ENCODE results near the gene CACTIN. TPM values are rescaled to one million over a fixed set of nuclear protein-coding genes. Genes with fewer than 3 reads are reported as not detected.

Gene CACTIN
- total RNA-seq, 2 experiments from 2014 or later: 25.8 to 25.9 TPM

GRCh38 chr19:3599776-3600187 is 26.8 kb downstream of the CACTIN start:
- Histone ChIP-seq H3K4me3 (ENCODE audit: low read length) (no peak overlapping the region), H3K27me3 (ENCODE audit: control insufficient read depth in 1 of 2, insufficient read depth in 2 of 2, low read length in 2 of 2) (peaks cover 0 to 3% of the 10 kb centered on the region in 2 experiments), H3K36me3 (ENCODE audit: insufficient read depth, low read length) (no peaks in the 10 kb centered on the region), H3K4me1 (ENCODE audit: insufficient read depth, low read length) (peaks cover 8% of the 10 kb centered on the region), H3K9me3 (ENCODE audit: control insufficient read depth in 1 of 2, insufficient read depth in 1 of 2, low read length in 2 of 2) (peaks cover 0 to 4% of the 10 kb centered on the region in 2 experiments), H3K27ac (ENCODE audit: low read depth in 1 of 2, low read length in 2 of 2) (no peak overlapping the region)
- Mint-ChIP-seq H3K27me3 (no peaks in the 10 kb centered on the region), H3K27ac (no peak overlapping the region), H3K9me3 (no peaks in the 10 kb centered on the region), H3K36me3 (ENCODE audit: low read depth) (no peaks in the 10 kb centered on the region), H3K4me1 (ENCODE audit: low read depth) (no peaks in the 10 kb centered on the region), H3K4me3 (no peak overlapping the region)
- no peak for TF ChIP-seq CTCF (IDR thresholded peaks at IDR 0.05)
- intact Hi-C loops (cut with DNase I, micrococcal nuclease): loop anchor here in 1 of 2 experiments (10.0 kb wide), 1 partner anchor 245 kb away; no protein-coding TSS in a partner anchor
- ChIA-PET CTCF (no interaction called here), POLR2A (no interaction called here)
- no peak for ATAC-seq (ENCODE audit: poor library complexity)
- DNase-seq: no peak

- no peaks in the 10 kb centered on the region for H3K9me3 Mint-ChIP-seq
- H3K4me1 ChIP-seq (ENCODE audit: insufficient read depth, low read length): no peaks in the 10 kb centered on the region
- H3K4me1 Mint-ChIP-seq (ENCODE audit: low read depth): no peaks in the 10 kb centered on the region
- intact Hi-C loops (cut with DNase I, micrococcal nuclease): loop anchor here in 1 of 2 experiments (10.0 kb wide), 1 partner anchor 249 kb away; no protein-coding TSS in a partner anchor
- no peaks in the 10 kb centered on the region for H3K27me3 ChIP-seq (ENCODE audit: control insufficient read depth in 1 of 2, insufficient read depth in 2 of 2, low read length in 2 of 2)
- no peaks in the 10 kb centered on the region for H3K9me3 ChIP-seq (ENCODE audit: control insufficient read depth in 1 of 2, insufficient read depth in 1 of 2, low read length in 2 of 2)
- CTCF ChIA-PET: no interaction called here
- H3K4me3 Mint-ChIP-seq: no peak overlapping the region
- TF ChIP-seq CTCF (IDR thresholded peaks at IDR 0.05): no peak
- H3K27ac Mint-ChIP-seq: no peak overlapping the region
- H3K4me3 ChIP-seq (ENCODE audit: low read length): no peak overlapping the region
- POLR2A ChIA-PET: no interaction called here
- H3K36me3 ChIP-seq (ENCODE audit: insufficient read depth, low read length): no peaks in the 10 kb centered on the region
- no peaks in the 10 kb centered on the region for H3K36me3 Mint-ChIP-seq (ENCODE audit: low read depth)
- no peaks in the 10 kb centered on the region for H3K27me3 Mint-ChIP-seq
- ATAC-seq (ENCODE audit: poor library complexity) (no peak), DNase-seq (no peak)
- no peak overlapping the region for H3K27ac ChIP-seq (ENCODE audit: low read depth in 1 of 2, low read length in 2 of 2)
Observed at GRCh38 chr19:3595521-3596061, 31.0 kb downstream of the CACTIN start.

GRCh38 chr19:3593156-3593555 is 33.4 kb downstream of the CACTIN start:
- intact Hi-C loops (cut with DNase I, micrococcal nuclease): loop anchor here in 1 of 2 experiments (10.0 kb wide), 1 partner anchor 252 kb away; no protein-coding TSS in a partner anchor
- Mint-ChIP-seq H3K4me3 (no peak overlapping the region), H3K27me3 (no peaks in the 10 kb centered on the region), H3K36me3 (ENCODE audit: low read depth) (no peaks in the 10 kb centered on the region), H3K27ac (no peak overlapping the region), H3K4me1 (ENCODE audit: low read depth) (no peaks in the 10 kb centered on the region), H3K9me3 (no peaks in the 10 kb centered on the region)
- H3K27me3 ChIP-seq (ENCODE audit: control insufficient read depth in 1 of 2, insufficient read depth in 2 of 2, low read length in 2 of 2): no peaks in the 10 kb centered on the region
- H3K4me3 ChIP-seq (ENCODE audit: low read length): no peak overlapping the region
- no peaks in the 10 kb centered on the region for H3K4me1 ChIP-seq (ENCODE audit: insufficient read depth, low read length)
- DNase-seq: no peak
- TF ChIP-seq CTCF (IDR thresholded peaks at IDR 0.05): no peak
- POLR2A ChIA-PET: no interaction called here
- no peaks in the 10 kb centered on the region for H3K9me3 ChIP-seq (ENCODE audit: control insufficient read depth in 1 of 2, insufficient read depth in 1 of 2, low read length in 2 of 2)
- CTCF ChIA-PET: no interaction called here
- no peak for ATAC-seq (ENCODE audit: poor library complexity)
- H3K27ac ChIP-seq (ENCODE audit: low read depth in 1 of 2, low read length in 2 of 2): no peak overlapping the region
- no peaks in the 10 kb centered on the region for H3K36me3 ChIP-seq (ENCODE audit: insufficient read depth, low read length)
